HG03095 (cell line): ENCODE data around the gene GARNL3.

Experiments
- ATAC-seq: cut with Tn5 transposase; IDR thresholded peaks from one replicate; pipeline ENCODE4 v1.9.1; 2021; ENCODE audit warnings: moderate library complexity; ENCODE audit not compliant: unreplicated experiment

Gene GARNL3

DNA sequence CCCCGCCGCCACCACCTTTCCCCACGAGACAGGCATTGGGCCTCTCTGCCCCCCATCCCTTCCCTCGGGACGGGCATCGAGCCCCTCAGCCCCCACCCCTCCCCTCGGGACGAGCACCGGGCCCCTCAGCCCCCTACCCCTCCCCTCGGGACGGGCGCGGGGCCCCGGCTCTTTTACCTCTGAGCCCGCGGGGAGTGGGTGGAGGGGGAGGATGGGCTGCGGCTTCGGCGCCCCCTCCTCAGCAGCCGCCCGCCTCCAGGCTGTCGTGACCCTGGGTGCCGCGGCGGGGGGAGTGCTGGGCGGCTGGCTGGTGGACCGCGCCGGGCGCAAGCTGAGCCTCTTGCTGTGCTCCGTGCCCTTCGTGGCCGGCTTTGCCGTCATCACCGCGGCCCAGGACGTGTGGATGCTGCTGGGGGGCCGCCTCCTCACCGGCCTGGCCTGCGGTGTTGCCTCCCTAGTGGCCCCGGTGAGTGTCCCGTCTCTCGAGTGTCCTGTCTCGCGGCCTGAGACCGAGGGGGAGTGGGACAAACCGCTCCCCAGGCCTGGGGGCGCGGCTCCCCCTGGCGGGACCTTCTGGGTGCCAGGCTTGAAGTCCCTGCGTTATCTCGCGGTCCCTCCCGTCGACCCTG, 133.2 kb downstream of the GARNL3 start:
- no peak for ATAC-seq

DNA sequence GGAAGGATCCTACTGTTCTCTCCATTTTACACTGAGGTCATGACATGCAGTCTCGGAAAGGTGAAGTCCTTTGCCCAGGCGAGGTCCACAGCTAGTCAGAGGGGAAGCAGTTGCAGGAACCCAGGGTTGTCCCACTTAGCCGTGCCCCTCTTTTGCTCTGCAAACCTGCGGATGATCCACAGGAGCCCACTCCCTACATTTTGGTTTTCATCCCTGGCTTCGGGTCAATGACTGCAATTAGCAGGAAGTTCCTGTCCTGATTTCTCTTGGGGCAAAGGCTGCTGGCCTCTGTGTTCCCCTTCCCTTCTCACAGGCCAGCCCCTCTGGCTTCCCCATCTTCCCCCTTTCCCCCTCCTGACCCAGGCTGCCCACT, 133.7 kb downstream of the GARNL3 start:
- ATAC-seq, result no peak

DNA sequence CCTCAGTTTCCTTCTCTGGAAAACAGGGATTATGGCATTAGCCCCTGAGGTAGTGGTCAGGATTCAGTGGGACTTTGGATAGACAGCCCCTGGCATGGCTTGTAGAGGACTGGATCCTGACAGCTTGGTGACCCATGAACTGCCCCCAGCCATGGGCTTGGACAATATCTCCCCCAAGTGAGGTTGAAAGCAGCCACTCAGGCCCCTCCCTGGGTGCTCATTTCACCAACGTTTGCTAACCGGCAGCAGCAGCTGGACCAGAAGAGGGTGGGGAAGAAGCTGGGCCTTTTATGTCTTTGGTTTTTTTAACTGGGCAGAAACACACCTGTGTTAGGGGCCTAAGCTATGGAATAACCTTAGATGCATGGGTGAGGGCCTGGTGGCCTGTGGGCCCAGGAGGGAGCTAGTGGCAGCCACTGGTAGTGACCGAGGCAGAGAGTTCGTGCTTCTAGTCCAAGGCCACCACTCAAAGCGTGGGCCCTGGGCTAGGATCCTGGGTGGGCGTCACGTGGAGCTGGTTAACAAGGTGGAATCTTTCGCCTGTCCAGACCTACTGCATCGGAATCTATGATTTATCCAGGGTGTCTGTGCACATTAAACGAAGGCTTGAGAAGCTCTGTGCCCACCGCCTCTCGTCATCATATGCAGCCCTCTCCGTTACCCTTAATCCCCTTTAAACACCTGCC, 134.3 kb downstream of the GARNL3 start:
- ATAC-seq, result no peak

DNA sequence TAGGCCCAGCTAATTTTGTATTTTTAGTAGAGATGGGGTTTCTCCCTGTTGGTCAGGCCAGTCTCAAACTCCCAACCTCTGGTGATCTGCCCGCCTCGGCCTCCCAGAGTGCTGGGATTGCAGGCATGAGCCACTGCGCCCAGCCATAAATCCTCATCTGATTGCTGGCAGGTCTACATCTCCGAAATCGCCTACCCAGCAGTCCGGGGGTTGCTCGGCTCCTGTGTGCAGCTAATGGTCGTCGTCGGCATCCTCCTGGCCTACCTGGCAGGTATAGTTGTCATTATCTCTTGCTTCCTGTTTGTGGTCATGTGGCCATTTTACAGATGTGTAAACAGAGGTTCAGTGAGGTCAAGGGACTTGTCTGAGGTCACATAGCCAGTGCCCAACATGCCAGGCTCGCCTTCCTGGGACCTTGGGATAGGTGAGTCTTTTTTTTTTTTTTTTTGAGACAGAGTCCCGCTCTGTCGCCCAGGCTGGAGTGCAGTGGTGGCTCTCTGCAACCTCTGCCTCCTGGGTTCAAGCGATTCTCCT, 135.2 kb downstream of the GARNL3 start:
- no peak for ATAC-seq

DNA sequence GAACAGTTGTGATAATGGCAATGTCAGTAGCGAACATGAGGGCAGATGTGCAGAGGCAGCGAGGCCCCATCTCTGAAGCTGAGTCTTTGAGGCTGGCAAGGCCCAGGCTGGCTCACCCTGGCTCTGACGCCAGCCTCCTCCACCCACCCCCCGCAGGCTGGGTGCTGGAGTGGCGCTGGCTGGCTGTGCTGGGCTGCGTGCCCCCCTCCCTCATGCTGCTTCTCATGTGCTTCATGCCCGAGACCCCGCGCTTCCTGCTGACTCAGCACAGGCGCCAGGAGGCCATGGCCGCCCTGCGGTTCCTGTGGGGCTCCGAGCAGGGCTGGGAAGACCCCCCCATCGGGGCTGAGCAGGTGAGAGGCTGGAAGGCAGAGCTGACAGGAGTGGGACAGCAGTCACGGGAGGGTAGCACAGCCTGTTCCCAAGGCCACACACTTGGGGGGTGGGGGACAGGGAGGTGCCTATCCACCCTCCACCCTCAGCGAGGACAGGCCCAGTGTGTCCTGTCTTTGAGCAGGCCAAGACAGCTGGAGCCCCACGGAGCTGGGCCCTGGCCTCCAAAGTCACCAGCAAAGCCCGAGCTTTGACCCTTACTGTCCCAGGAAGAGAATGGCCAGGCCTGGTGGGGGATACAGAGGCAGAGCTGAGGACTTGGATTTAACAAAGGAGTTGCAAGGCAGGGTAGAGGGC, 138.0 kb downstream of the GARNL3 start:
- ATAC-seq, result no peak

DNA sequence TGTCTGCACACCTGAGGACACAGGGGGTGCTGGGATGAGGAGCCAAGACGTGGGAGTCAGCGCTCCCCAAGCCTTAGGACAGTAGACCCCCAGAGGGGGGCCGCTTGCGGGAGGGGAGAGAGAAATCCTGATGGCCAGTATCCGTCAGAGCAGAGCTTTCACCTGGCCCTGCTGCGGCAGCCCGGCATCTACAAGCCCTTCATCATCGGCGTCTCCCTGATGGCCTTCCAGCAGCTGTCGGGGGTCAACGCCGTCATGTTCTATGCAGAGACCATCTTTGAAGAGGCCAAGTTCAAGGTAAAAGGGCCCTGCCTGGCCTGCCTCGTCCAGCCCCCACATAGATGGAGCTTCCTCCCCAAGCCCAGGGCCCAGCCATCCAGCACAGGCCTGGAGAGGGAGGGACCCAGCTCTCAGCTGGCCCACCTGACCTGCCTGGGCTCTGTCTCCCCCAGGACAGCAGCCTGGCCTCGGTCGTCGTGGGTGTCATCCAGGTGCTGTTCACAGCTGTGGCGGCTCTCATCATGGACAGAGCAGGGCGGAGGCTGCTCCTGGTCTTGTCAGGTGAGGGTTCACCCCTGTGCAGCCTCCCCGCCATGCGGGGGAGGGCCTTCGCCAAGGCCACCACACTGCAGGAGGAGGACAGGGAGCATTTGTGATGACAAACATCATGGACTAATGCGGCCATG, 139.1 kb downstream of the GARNL3 start:
- no peak for ATAC-seq

DNA sequence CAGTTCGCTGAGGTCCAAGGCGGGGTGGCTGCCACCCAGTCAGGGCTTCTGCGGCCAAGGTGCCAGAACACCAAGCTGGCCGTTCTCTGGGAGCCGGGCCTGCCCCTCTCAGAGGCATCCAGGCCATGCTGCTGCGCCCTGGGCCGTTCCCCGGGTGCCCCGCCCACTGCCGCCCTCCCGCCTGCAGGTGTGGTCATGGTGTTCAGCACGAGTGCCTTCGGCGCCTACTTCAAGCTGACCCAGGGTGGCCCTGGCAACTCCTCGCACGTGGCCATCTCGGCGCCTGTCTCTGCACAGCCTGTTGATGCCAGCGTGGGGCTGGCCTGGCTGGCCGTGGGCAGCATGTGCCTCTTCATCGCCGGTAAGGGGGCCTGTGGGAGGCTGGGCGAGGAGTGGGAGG, 140.1 kb downstream of the GARNL3 start:
- ATAC-seq, result no peak

DNA sequence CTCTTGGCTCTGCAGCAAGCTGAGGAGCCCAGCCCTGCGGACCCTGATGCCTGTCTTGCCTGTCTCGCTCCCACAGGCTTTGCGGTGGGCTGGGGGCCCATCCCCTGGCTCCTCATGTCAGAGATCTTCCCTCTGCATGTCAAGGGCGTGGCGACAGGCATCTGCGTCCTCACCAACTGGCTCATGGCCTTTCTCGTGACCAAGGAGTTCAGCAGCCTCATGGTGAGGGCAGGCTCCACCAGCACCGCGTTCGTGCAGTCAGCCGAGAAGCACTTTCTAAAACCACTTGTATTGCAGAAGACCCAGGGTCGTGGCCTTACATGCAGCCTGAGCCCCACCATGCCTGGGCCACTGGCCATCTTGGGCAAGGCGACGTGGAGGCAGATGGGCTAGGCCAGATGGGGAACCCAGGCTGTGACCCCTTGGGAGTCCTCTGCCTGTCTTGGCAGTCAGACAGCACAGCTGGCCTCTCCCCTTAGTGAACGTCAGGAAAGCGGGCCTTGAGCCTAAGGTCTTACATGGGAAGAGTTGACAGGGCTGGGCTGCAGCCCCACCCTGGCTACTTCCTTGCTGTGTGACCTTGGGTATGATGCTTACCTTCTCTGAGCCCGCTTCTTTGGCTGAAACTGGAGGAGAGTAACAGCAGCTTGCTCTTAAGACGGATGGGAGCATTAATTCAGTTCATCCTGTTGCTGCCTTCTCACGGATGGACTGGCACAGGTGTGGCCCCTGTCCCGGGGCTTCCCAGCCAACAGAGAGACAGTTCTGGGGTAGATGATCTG, 141.0 kb downstream of the GARNL3 start:
- no peak for ATAC-seq

DNA sequence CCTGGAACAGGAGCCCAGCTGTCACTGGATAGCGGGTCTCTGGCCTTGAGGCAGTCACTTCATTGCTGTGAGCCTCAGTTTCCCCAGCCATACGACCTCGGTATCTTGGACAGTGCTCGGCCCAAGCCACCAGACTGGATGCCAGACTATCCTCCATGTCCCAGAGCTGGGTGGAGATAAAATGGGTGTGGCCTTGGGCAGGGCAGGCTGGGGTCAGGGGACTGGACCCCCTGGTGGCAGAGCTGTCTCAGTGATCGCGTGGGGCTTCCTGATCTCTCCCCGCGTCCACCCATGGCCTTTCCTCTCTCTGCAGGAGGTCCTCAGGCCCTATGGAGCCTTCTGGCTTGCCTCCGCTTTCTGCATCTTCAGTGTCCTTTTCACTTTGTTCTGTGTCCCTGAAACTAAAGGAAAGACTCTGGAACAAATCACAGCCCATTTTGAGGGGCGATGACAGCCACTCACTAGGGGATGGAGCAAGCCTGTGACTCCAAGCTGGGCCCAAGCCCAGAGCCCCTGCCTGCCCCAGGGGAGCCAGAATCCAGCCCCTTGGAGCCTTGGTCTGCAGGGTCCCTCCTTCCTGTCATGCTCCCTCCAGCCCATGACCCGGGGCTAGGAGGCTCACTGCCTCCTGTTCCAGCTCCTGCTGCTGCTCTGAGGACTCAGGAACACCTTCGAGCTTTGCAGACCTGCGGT, 142.4 kb downstream of the GARNL3 start:
- no peak for ATAC-seq

DNA sequence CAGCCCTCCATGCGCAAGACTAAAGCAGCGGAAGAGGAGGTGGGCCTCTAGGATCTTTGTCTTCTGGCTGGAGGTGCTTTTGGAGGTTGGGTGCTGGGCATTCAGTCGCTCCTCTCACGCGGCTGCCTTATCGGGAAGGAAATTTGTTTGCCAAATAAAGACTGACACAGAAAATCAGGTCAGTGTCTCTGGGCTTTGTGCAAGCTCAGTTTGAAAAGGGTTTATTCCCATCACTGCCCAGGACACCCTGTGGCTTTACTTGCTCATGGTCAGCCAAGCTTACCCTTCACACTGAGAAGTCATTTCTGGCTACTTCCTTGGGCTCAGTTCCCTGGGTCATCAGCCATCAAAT, 142.9 kb downstream of the GARNL3 start:
- no peak for ATAC-seq

DNA sequence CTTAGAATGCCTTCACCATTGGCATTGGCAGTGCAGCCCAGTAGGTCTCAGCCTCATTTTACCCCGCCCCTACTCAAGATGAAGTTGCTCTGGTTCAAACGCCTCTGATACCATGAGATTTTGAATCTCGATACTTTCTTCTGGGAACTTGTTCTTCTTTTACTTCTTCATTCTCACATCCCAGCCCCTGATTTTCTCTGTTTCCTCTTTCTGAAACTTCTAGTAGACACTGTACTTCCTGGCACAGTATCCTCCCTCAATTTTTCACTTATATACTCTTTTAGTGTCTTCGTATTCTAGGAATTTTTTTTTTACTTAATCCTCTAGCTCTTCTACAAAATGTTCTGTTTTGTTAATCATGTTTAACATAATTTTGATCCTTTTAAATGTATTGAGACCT, 146.5 kb downstream of the GARNL3 start:
- ATAC-seq, result no peak

DNA sequence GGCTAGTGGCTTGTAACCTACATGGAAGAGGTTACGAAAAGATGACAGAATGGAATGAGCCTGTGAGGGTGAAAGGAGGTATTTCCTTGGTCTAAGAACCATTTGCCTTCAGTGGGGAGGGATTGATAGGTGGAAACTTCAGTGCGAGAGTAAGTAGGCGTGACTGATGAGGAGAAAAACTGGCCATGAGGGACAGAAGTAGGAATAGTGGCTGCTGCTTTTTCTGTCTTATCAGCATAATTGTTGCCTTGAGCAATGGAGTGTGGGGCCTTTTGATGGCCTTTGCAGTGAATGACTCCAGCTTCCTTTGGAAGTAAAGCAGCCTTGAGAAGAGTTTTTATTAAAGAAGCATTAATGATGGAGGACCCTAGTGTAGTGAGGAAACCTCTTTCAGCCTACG, 150.6 kb downstream of the GARNL3 start:
- ATAC-seq, result no peak

DNA sequence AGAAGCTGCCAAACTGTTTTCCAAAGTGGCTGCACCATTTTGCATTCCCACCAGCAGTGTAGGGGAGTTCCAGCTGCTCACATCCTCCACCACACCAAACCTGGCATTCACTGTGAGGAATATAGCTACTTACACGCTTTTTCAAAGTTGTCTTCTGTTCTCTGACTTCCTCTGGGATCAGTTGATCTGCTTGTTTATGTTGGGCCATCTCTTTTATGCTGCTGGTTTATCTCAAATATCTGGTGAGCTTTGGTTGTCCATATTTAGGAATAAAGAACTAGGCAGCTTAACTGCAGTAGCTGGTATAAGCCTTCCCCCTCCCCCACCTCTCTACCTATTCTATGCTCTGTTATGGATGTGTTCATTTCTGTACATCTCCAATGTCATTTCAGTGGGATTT, 151.1 kb downstream of the GARNL3 start:
- ATAC-seq, result no peak

DNA sequence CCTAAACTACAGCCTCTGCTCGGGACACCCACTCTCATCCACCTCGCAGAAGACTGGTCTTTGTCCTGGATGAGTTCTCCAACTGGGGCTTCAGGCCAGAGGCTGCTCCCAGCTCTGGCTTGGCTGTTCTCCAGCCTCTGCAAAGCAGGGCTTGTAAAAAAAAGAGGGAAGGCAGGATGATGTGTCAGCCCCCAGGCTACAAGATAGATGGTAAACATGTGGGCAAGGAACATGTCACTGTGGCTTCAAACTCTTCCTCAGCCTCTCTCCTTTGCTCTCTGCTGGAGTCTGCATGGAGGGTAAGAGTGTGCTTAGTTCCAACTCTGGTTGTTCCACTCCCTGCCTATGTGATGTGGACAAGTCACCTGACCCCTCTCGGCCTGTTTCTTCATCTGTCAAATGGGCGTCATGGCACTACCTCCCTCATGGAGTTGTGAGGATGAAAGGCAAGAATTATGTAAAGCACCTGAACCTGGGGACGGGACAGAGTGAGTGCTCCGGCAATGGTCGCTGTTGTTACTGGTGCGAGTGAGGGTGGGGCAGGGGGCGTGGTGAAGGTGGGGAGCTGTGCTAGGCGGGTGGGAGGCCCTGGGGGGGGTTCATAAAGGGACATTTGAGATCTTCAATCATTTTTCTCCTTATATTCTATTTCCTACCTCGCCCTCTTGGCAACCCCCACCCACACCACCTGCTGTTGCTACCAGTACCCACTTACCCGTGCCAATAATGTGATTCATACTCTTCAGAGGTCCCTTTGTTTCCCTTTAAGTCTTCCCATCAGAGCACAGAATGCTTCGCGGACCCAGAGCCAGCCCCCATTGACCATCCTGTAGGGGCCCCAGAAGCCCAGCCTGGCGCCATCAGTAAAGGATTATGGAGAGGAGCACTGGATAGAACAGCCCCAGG, 152.8 kb downstream of the GARNL3 start:
- ATAC-seq, result no peak

DNA sequence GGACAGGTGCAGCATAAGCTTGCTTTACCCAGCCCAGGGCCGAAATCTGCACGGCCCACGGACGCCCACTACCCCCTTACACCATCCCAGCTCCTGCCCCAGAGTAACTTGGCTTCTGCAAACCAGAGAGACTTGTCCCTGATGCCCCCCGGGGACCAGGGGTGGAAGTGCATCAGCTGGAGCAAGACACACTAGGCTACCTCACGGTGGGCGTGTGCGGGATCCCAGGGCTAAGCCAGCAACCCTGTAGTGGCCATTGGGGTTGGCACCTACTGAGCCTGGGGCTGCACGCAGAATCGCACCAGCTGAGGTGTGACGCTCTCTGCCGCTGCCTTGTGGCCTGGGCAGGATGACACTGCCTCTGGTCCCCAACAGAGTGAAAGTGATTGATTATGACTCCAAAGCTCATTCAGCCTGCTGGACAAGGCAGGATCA, 153.5 kb downstream of the GARNL3 start:
- no peak for ATAC-seq

DNA sequence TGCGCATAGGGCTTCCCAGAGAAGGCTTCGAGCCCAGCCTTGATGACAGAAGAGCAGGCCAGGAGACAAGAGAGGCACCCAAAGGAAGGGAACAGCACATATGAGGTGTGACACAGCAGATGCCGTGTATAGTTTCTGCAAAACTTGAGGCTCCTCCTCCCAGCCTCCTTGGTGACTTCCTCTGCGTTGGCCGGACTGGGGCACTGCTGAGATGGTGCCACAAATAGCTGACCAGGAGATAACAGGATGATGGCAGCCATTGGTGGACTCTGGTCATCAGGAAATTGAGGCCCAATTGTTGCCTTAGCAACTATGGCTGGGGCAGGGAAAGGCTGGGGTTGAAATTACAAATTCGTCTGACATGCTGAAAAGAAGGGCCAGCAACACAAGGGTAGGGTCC, 154.8 kb downstream of the GARNL3 start:
- ATAC-seq, result no peak

DNA sequence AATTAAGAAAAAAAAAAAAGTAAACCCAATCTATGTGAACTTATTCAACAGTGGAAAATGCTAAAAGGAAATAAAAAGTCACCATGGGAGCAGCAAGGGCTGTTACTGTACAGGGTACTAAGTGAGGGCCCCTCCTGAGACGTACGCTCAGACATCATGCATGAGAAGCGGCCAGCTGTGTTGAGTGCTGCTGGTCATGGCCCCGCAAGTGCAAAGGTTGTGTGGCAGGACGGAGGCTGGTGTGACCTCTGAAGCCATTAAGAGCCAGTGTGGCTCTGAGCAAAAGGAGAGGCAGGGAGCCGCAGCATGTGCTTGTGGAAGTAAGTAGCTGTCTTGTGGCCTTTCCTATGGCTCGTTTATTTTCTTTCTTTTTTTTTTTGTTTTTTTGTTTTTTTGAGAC, 156.5 kb downstream of the GARNL3 start:
- ATAC-seq, result no peak

DNA sequence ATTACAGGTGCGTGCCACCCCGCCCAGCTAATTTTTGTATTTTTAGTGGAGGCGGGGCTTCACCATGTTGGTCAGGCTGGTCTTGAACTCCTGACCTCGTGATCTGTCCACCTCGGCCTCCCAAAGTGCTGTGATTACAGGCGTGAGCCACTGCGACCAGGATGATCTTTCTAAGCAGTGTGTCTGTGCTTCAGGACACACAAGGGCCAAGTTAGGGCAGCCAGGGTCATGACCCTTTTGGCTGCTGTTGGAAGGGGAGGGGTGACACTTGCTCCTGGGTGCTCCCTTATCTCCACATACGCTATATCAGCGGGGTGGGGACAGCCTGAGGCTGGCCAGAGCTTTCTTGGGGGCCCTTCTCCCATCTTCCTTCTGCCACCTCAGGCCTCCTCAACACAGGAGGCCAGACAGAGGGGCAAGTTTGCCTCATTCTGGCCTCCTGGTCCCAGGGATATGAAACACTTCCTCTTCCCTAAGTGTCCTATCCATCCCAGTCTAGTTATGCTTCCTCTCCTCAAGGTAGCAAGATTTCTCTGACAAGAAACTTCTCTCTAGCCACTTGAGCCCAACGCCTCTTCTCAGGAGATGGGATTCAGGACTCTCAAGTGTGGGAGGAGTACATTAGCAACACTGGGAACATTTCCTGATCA, 157.7 kb downstream of the GARNL3 start:
- ATAC-seq, result no peak

DNA sequence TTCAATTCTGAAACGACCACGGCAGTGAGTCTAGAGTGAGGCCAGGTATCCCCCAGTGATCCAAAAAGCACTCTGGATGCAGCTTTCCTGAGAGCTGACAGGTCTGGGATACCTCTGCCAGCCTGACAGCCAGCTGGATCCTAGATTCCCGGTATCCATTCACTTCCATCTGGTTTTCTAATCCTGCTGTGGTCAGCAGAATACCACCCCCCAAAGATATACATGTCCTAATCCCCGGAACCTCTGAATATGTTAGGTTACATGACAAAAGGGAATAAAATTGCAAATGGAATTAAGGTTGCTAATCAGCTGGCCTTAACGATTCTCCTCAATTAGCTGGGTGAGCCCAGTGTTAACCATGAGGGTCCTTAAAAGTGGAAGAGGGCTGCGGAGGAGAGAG, 158.2 kb downstream of the GARNL3 start:
- no peak for ATAC-seq
